HG02943 (cell line): ENCODE measurements around the gene PPM1L.

Experiments
- ATAC-seq: cut with Tn5 transposase; IDR thresholded peaks from one replicate; pipeline ENCODE4 v1.9.1; 2021; ENCODE audit warnings: mild to moderate bottlenecking, low read depth, moderate library complexity; ENCODE audit not compliant: unreplicated experiment

Gene PPM1L

DNA sequence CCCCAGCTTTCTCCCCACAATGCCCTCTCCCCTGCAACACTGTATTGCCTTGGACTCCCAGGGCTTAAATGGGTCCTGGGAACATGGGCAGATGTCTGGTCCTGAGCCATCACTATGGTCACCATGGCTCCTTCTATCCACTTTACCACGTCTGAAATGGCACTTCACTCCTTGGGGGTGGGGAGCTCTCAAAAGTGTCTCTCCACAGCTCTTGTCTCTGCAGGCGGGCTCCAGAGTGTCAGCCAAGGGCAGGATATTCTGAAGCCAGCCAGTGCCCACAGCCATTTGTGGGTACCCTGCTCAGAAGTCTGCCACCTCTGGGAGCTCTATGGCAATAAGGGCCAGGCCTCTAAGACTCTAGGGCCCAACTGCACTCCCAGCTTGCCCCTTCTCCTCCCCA lies 163.9 kb downstream of the PPM1L start:
- ATAC-seq, result no peak

DNA sequence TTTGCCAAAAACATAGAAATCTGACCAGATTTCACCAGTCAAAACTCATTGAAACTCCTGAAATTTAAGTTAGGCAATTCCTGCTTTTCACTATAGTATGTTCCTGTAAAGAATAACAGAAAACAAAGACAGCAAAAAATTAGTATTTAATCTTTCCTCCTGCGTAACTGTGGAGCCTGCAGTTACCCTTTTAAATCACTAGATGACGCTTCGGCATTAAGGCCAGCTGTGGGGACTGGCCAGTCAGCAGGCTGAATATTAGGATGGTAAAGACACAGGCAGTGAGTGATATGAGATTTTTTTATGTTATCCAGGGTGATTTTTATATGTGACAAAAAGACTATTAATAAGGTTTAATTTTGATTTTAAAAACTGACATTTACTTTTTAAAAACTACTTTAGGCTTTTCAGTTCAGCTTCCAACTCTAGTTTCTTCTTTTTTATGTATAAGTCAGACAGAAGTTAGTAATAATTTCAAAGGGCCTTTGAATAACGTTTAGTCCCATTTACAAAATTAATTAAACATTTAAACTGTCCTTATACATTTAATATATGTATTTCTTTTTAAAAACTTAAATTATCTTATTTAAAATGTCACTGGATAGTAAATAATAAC lies 165.1 kb downstream of the PPM1L start:
- ATAC-seq, result no peak

- no peak for ATAC-seq
These were observed 168.7 kb downstream of the PPM1L start for GRCh38 chr3:160924776-160925175.

DNA sequence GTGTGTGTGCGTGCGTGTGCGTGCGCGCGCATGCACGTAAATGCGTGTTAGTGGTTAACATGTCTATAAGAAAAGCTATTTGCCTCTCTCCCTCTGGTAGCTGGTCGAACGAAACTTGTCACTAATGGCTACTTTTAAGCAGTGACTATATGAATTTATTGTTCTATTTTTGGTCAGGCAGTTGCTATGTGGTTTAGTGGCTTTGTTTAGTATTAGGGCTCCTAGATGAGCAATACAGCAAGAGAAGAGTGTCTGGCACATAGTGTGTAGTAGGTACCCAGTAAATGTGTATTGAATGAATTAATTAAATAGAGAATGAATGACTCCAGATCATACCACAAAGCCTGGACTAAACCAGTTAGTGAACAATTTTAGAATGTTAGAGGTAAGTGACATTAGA lies 171.6 kb downstream of the PPM1L start:
- ATAC-seq, result no peak

GRCh38 chr3:160928183-160928726 lies 172.2 kb downstream of the PPM1L start:
- no peak for ATAC-seq

- ATAC-seq, result no peak
These were observed 173.6 kb downstream of the PPM1L start for GRCh38 chr3:160929595-160929994.

- no peak for ATAC-seq
These were observed 175.4 kb downstream of the PPM1L start for GRCh38 chr3:160931474-160931873.

DNA sequence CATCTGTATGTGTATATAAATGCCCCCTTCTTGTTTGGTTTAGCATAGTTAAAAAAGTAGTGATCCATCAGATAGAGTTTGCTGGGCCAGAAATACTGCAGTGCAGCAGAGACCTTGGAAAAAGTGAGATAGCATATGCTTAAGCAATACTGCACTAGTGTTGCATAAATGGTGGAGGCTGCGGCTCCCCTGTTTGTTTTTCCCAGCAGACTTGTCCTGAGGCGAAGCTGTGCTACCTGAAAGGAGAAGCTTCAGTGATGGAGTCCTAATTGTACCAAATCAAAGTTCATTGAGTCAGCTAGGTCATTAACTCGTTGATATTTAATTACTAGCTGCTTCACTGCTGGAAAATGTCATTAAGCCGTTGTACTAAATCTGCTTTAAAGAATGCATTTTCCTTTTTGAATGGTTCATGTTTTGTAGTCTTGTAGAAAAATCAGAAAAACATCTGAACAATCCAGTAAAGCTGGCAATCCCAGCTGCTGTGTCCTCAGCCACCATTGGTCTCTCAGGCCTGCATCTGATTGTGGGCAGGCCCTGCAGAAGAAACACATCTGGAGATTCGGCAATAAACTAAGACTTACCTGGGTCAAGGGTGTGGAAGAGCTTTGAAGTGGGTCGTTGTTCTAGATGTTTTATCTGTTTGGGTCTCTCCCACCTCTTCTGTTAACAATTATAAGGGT lies 179.5 kb downstream of the PPM1L start:
- no peak for ATAC-seq

DNA sequence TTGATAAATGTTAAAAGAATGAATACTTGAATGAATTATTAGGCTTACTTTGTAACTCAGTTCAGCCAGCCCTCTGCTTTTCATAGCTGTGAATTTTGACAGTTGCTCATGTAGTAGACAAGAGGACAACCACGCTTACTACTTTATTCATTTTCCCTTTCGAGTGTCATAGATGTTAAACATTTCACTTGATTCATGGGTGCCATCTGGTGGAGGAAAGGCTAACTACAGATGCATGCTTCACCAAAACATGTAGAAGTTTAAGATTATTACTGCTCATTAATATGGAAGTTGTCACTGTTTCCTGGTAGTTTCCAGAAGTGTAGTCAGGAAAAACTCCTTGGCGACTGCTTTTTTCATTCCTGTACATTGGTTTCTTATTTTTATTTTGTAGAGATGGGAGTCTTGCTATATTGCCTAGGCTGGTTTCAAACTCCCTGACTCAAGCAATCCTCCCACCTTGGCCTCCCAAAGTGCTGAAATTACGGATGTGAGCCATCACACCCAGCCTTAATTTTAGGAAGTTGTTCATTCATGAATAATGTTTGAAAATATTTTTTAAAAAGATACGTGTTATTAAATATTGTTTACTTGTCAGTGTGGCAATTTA lies 186.0 kb downstream of the PPM1L start:
- peak; percentile 91 for ATAC-seq

GRCh38 chr3:160943996-160944395 lies 188.0 kb downstream of the PPM1L start:
- no peak for ATAC-seq

DNA sequence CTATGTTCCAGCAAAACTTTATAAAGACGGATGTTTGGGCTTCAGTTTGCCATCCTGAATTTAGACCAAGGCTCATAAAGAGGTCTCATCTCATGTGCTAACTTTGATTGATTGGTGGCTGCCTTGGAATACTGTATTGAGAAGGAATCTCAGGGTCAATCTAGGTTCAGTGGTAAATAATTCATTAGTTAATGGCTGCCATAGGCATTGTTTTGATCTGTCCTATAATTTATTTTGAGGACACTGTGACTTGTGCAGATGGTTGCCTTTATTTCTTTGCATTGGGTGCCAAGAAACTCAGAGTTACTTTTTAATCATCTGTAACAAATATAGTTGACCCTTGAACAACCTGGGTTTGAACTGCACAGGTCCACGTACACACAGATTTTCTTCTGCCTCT lies 189.3 kb downstream of the PPM1L start:
- ATAC-seq, result no peak

DNA sequence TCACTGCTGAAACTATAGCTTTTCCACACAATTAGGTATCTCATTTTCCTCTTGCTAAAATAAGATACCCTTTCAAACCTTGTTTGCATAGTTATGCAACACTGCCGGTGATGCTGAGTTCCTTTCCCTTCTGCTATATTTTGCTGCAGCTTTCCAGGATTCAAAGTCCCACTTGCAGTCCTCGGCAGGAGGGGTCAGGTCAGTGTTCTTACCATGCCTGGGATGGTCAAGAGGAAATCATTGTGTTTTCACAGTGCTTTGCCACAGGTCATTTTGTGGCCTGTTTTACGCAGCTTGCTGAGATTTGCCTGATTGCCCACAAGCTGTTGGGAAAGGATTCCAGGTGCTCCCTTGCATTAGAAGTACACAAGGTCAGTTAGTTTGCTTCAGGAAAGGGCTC lies 192.2 kb downstream of the PPM1L start:
- no peak for ATAC-seq

GRCh38 chr3:160949460-160949859 lies 193.4 kb downstream of the PPM1L start:
- no peak for ATAC-seq

- ATAC-seq, result no peak
These were observed 194.5 kb downstream of the PPM1L start for GRCh38 chr3:160950542-160950941.

DNA sequence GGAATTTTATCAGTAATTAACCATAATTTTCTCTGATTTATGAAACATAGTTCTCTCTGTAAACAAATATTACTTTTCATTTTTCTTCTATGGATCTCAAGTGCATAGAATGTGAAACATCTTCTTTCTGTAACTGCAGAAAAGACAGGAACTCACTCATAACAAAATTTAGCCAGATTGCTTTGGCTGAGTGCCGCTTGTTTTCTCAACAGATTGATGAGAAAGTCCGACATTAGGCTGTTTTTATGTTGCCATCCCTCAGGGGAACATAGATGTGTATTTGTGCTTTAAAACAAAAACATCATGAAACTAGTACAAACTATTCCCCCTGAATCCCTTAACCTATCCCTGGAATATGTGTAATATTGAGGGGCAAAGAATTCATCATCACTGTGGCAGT lies 194.9 kb downstream of the PPM1L start:
- ATAC-seq, result no peak

GRCh38 chr3:160951642-160952487 lies 195.8 kb downstream of the PPM1L start:
- ATAC-seq, result no peak

DNA sequence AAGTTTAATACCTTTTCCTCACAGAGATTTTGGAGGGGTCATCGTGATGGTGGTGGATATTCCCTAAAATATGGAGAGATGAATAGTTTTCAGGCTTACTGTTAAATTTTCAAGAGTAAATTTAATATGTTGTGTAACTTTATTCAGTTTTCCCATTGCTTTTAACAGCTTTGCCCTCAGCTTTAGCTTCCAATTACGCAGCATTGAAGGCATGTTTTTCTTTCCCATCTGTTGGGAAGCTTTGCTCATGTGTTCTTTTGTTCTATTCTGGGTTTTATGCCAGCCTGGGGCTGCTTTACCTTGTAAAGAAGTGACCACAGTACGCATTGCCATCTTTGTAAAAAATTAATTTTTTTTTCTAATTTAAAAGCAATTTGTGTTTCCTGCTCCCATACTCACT lies 197.7 kb downstream of the PPM1L start:
- ATAC-seq, result no peak

GRCh38 chr3:160956785-160957184 lies 200.8 kb downstream of the PPM1L start:
- peak; percentile 82 for ATAC-seq

GRCh38 chr3:160960568-160960967 lies 204.5 kb downstream of the PPM1L start:
- no peak for ATAC-seq

- ATAC-seq, result no peak
These were observed 207.9 kb downstream of the PPM1L start for GRCh38 chr3:160963949-160964348.

DNA sequence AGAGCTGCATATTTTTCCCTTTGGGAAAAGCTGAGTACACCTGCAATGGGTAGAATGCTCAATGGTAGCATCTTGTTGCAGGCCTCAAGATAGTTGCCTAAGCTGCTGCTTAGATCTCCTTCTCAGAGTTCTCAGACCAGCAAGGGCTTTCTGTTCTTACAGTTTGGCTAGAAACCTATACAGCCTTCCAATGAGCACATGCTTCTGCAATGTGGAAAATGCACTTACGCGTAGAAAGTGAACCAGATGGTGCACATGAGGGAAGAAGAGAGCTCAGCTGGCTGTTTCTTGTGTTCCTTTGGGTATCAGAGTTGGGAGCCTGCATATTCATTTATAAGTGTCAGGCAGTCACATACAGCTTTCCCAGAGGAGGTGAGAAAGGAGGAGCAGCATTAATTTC lies 212.7 kb downstream of the PPM1L start:
- ATAC-seq, result no peak
